Smooth muscle cell of the brain vasculature (primary cell): ENCODE measurements around the gene MEIS1.

Experiments
- DNase-seq: peaks from one replicate; pipeline ENCODE4 v3.0.0-alpha.2; 2012; ENCODE audit warnings: low read depth, low spot score

MEIS1 gene

GRCh38 chr2:66507673-66508201 lies 72.8 kb downstream of the MEIS1 start:
- DNase-seq = no peak

- no peak for DNase-seq
These were observed 73.7 kb downstream of the MEIS1 start for GRCh38 chr2:66508484-66509071.

- no peak for DNase-seq
These were observed 74.4 kb downstream of the MEIS1 start for GRCh38 chr2:66509326-66509811.

- DNase-seq = no peak
These were observed 77.7 kb downstream of the MEIS1 start for GRCh38 chr2:66512626-66513025.

GRCh38 chr2:66515743-66516142 lies 80.8 kb downstream of the MEIS1 start:
- no peak for DNase-seq

GRCh38 chr2:66516499-66516898 lies 81.6 kb downstream of the MEIS1 start:
- no peak for DNase-seq

- no peak for DNase-seq
These were observed 82.8 kb downstream of the MEIS1 start for GRCh38 chr2:66517772-66518171.

GRCh38 chr2:66519264-66519843 lies 84.4 kb downstream of the MEIS1 start:
- no peak for DNase-seq

GRCh38 chr2:66521291-66521922 lies 86.5 kb downstream of the MEIS1 start:
- DNase-seq = no peak

- DNase-seq = no peak
These were observed 87.9 kb downstream of the MEIS1 start for GRCh38 chr2:66522611-66523376.

GRCh38 chr2:66523377-66523969 lies 88.5 kb downstream of the MEIS1 start:
- no peak for DNase-seq

GRCh38 chr2:66523990-66524389 lies 89.1 kb downstream of the MEIS1 start:
- no peak for DNase-seq

- DNase-seq = no peak
These were observed 90.7 kb downstream of the MEIS1 start for GRCh38 chr2:66525606-66526005.

GRCh38 chr2:66526180-66526579 lies 91.3 kb downstream of the MEIS1 start:
- no peak for DNase-seq

GRCh38 chr2:66528974-66529724 lies 94.2 kb downstream of the MEIS1 start:
- DNase-seq = no peak

- no peak for DNase-seq
These were observed 95.7 kb downstream of the MEIS1 start for GRCh38 chr2:66530651-66531050.

- DNase-seq = no peak
These were observed 96.2 kb downstream of the MEIS1 start for GRCh38 chr2:66531155-66531554.

- no peak for DNase-seq
These were observed 96.6 kb downstream of the MEIS1 start for GRCh38 chr2:66531567-66531966.

- DNase-seq = no peak
These were observed 98.3 kb downstream of the MEIS1 start for GRCh38 chr2:66532972-66533868.

GRCh38 chr2:66534461-66534860 lies 99.5 kb downstream of the MEIS1 start:
- DNase-seq = no peak
